ENCODE data around the gene SLC16A10.

- TF ChIP-seq EZH2 (IDR thresholded peaks at IDR 0.05; ENCODE audit: insufficient read depth, poor library complexity, severe bottlenecking) (no peak), EZH2phosphoT487 (IDR thresholded peaks at IDR 0.05; ENCODE audit: insufficient read depth, low read depth) (no peak)
Observed at GRCh38 chr6:111076024-111076695, 11.1 kb upstream of the SLC16A10 start.

All from GM23248 (cell line).